ENCODE measurements around the gene PIK3CA.
A peak's percentile ranks its signal among the peaks of the same experiment; 100 is the strongest.
"Not testable (repeated sequence)": the region's sequence is repeated elsewhere in the genome, so short reads cannot be mapped to it uniquely, and the experiment has no call there.

PIK3CA gene

GRCh38 chr3:179147873-179148615 is at the start of gene PIK3CA:
Gene PIK3CA (plus strand): TSS chr3:179148357. CDS start chr3:179198826, 50,469 bp downstream.
- peak; percentile 90 for DNase-seq

GRCh38 chr3:179098388-179099077 is 49.6 kb upstream of the PIK3CA start:
- no peak for DNase-seq

GRCh38 chr3:179100652-179101051 is 47.5 kb upstream of the PIK3CA start:
- DNase-seq, result no peak

- DNase-seq, result no peak
Observed at GRCh38 chr3:179105881-179106280, 42.3 kb upstream of the PIK3CA start.

- no peak for DNase-seq
Observed at GRCh38 chr3:179107617-179108016, 40.5 kb upstream of the PIK3CA start.

- DNase-seq, result no peak
Observed at GRCh38 chr3:179108086-179108485, 40.1 kb upstream of the PIK3CA start.

GRCh38 chr3:179113903-179114302 is 34.3 kb upstream of the PIK3CA start:
- no peak for DNase-seq

GRCh38 chr3:179115444-179115843 is 32.7 kb upstream of the PIK3CA start:
- not testable (repeated sequence) for DNase-seq

GRCh38 chr3:179116816-179117215 is 31.3 kb upstream of the PIK3CA start:
- no peak for DNase-seq

GRCh38 chr3:179132191-179132890 is 15.8 kb upstream of the PIK3CA start:
- not testable (repeated sequence) for DNase-seq

- no peak for DNase-seq
Observed at GRCh38 chr3:179133575-179133974, 14.6 kb upstream of the PIK3CA start.

GRCh38 chr3:179136195-179136594 is 12.0 kb upstream of the PIK3CA start:
- DNase-seq, result no peak

GRCh38 chr3:179141890-179142289 is 6.3 kb upstream of the PIK3CA start:
- no peak for DNase-seq

- DNase-seq, result no peak
Observed at GRCh38 chr3:179146911-179147513, 1.1 kb upstream of the PIK3CA start.

GRCh38 chr3:179147514-179147872 is 664 bp upstream of the PIK3CA start:
- peak; percentile 58 for DNase-seq

GRCh38 chr3:179148616-179149405 is 654 bp downstream of the PIK3CA start:
- peak; percentile 57 for DNase-seq

GRCh38 chr3:179149406-179149867 is 1.3 kb downstream of the PIK3CA start:
- DNase-seq, result no peak

- DNase-seq, result no peak
Observed at GRCh38 chr3:179149951-179150350, 1.8 kb downstream of the PIK3CA start.

GRCh38 chr3:179150610-179151009 is 2.5 kb downstream of the PIK3CA start:
- no peak for DNase-seq

- DNase-seq, result no peak
Observed at GRCh38 chr3:179151474-179151873, 3.3 kb downstream of the PIK3CA start.

GRCh38 chr3:179156170-179156569 is 8.0 kb downstream of the PIK3CA start:
- DNase-seq, result no peak

- no peak for DNase-seq
Observed at GRCh38 chr3:179156775-179157174, 8.6 kb downstream of the PIK3CA start.

Measured in NK-92 treated with Interleukin-12 subunit alpha and Interleukin-12 subunit beta, amount 100 ng/mL, for 24 hours (cell line).